Esophagus squamous epithelium (tissue), 5 donors: ENCODE results near the gene TFDP2. TPM values are rescaled to one million over a fixed set of nuclear protein-coding genes. Genes with fewer than 3 reads are reported as not detected.

ENCODE experiments used
- DNase-seq: peaks from one replicate; lab custom pipeline; 2025; lab: John Stamatoyannopoulos, UW
- H3K27ac ChIP-seq, 4 donors: fragments of 200-600 bp; sonication (generic); one replicate each; pipeline ENCODE4 v1.5.1; 2016 to 2019; ENCODE audit warnings: mild to moderate bottlenecking in 1 of 4
- H3K27me3 ChIP-seq, 4 donors: fragments of 200-600 bp; sonication (generic); 1 replicate in 3 of 4; 2 replicates in 1 of 4; pipeline versions ENCODE4 v1.5.1 to v1.6.0; 2017 to 2021; ENCODE audit warnings: antibody characterized with exemption in 1 of 4
- H3K36me3 ChIP-seq, 3 donors: fragments of 200-600 bp; sonication (generic); one replicate each; pipeline ENCODE4 v1.5.1; 2016 to 2019
- H3K4me1 ChIP-seq, 3 donors: fragments of 200-600 bp; sonication (generic); one replicate each; pipeline ENCODE4 v1.5.1; 2017 to 2019
- H3K4me3 ChIP-seq, 4 donors: fragments of 200-600 bp; sonication (generic); 1 replicate in 3 of 4; 2 replicates in 1 of 4; pipeline ENCODE4 v1.5.1; 2016 to 2019; ENCODE audit warnings: mild to moderate bottlenecking in 2 of 4, moderate library complexity in 1 of 4
- H3K9me3 ChIP-seq, 3 donors: fragments of 200-600 bp; sonication (generic); one replicate each; pipeline ENCODE4 v1.5.1; 2016 to 2019
- CTCF ChIP-seq, 6 experiments: fragments of 450-650 bp in 4 of 6; fragments of 200-600 bp in 2 of 6; sonication (generic) in 2 of 6; IDR thresholded peaks; one replicate each; pipeline ENCODE4 v1.5.1; 2016 to 2019; ENCODE audit warnings: antibody characterized with exemption in 6 of 6, mild to moderate bottlenecking in 4 of 6, moderate library complexity in 4 of 6
- POLR2A ChIP-seq, 4 donors: fragments of 450-650 bp; IDR thresholded peaks; one replicate each; pipeline ENCODE4 v1.6.1; 2017; ENCODE audit warnings: antibody characterized with exemption in 4 of 4, mild to moderate bottlenecking in 4 of 4, moderate library complexity in 3 of 4
- WGBS, 2 donors: methylation state at CpG; one replicate each; pipeline ENCODE4 v1.1.5; 2018; 5-methylcytosine and 5-hydroxymethylcytosine counted together
- intact Hi-C: fragments of 100-400 bp; cut with DNase I; formaldehyde crosslinking; loops from one replicate; pipeline ENCODE4 v1.15.0; 2022
- total RNA-seq, 4 donors: library from RNA; depleted of rRNA; stranded (reverse); fragments of >200 nt; gene quantifications; one replicate each; pipeline ENCODE4 v1.1.0, GENCODE V29; 2016
- donor health status: DM: yes; HTN: yes; CAD: no.

The TFDP2 gene
- total RNA-seq, 4 donors from 2014 or later: 13.1 to 37.6 (median 18.6) TPM

DNA sequence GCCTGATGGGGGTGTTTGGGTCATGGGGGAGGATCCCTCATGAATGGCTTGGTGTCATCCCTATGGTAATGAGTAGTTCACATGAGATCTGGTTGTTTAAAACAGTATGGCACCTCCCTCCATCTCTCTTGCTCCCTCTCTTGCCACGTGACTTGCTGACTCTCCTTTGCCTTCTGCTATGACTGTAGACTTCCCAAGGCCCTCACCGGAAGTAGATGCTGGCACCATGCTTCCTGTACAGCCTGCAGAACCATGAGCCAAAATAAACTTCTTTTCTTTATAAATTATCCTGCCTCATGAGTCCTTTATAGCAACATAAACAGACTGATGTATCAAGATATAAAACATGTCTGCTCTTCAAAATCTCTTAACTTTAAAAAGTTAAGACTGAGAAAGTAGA, 96.1 kb downstream of the TFDP2 start:
- Histone ChIP-seq H3K9me3 (no peaks in the 10 kb centered on the region), H3K36me3 (no peaks in the 10 kb centered on the region), H3K4me1 (no peaks in the 10 kb centered on the region), H3K27me3 (no peaks in the 10 kb centered on the region), H3K27ac (no peak overlapping the region), H3K4me3 (no peak overlapping the region)
- TF ChIP-seq POLR2A (IDR thresholded peaks at IDR 0.05) (no peak), CTCF (IDR thresholded peaks at IDR 0.05) (no peak)
- DNase-seq: no peak
- 71 to 84% methylated on average over 2 of the region's 2 CpGs for WGBS, 2 donors
- intact Hi-C loops: no loop called here

GRCh38 chr3:142051351-142051750, 98.0 kb downstream of the TFDP2 start:
- no peaks in the 10 kb centered on the region for H3K9me3 ChIP-seq
- H3K36me3 ChIP-seq: no peaks in the 10 kb centered on the region
- intact Hi-C loops: no loop called here
- WGBS, 2 donors: 97% methylated on average over 6 of the region's 6 CpGs
- TF ChIP-seq POLR2A (IDR thresholded peaks at IDR 0.05) (no peak), CTCF (IDR thresholded peaks at IDR 0.05) (no peak)
- H3K27me3 ChIP-seq: no peaks in the 10 kb centered on the region
- no peak overlapping the region for H3K27ac ChIP-seq
- no peak for DNase-seq
- H3K4me3 ChIP-seq: no peak overlapping the region
- H3K4me1 ChIP-seq: no peaks in the 10 kb centered on the region

GRCh38 chr3:142047021-142047369, 102.3 kb downstream of the TFDP2 start:
- H3K4me1 ChIP-seq: no peaks in the 10 kb centered on the region
- H3K4me3 ChIP-seq: no peak overlapping the region
- no peaks in the 10 kb centered on the region for H3K27me3 ChIP-seq
- DNase-seq: no peak
- no peaks in the 10 kb centered on the region for H3K9me3 ChIP-seq
- intact Hi-C loops: no loop called here
- H3K27ac ChIP-seq: no peak overlapping the region
- H3K36me3 ChIP-seq: peaks cover 0 to 6% (median 0%) of the 10 kb centered on the region in 3 donors
- TF ChIP-seq CTCF (IDR thresholded peaks at IDR 0.05) (no peak), POLR2A (IDR thresholded peaks at IDR 0.05) (no peak)
- WGBS, 2 donors: 69 to 72% methylated on average over 1 of the region's 1 CpG

DNA sequence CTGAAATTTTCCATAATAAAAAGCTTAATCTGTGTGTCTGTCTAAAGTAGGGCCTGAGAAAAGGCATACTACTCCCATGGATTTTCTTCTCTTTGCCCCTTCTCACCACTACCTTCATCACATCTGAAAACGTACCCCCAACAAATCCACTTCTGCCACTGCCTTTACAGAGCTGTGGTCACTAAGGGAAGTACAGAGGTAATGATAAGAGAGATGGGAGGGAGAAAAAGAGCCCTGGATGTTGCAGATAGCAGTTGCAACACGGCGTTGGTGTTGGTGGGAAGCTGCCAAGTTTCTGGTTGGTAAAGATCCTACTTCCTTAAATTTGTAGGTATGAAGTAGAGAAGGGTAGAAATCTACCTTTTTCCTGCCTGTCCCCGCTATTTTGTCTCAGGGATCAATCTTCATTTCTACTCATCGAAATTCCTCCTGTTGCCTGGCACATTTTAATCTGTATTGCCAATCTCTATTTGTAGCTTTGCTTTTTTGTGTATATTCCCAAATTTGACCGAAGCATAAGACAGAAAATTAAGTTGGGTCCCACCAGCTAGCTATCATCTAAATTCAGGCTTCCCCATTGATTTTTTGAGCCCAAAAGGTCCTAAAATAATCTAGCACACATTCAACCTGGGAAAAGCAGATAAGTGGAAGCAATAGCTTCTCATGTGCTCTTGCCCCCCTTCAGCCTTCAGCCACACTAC, 102.9 kb downstream of the TFDP2 start:
- Histone ChIP-seq H3K36me3 (peaks cover 0 to 6% (median 0%) of the 10 kb centered on the region in 3 donors), H3K4me1 (no peaks in the 10 kb centered on the region), H3K9me3 (no peaks in the 10 kb centered on the region), H3K27me3 (no peaks in the 10 kb centered on the region), H3K27ac (no peak overlapping the region), H3K4me3 (no peak overlapping the region)
- no peak for DNase-seq
- WGBS, 2 donors: 77 to 85% methylated on average over 5 to 6 of the region's 6 CpGs
- intact Hi-C loops: no loop called here
- no peak for TF ChIP-seq POLR2A (IDR thresholded peaks at IDR 0.05)
- no peak for TF ChIP-seq CTCF (IDR thresholded peaks at IDR 0.05)

DNA sequence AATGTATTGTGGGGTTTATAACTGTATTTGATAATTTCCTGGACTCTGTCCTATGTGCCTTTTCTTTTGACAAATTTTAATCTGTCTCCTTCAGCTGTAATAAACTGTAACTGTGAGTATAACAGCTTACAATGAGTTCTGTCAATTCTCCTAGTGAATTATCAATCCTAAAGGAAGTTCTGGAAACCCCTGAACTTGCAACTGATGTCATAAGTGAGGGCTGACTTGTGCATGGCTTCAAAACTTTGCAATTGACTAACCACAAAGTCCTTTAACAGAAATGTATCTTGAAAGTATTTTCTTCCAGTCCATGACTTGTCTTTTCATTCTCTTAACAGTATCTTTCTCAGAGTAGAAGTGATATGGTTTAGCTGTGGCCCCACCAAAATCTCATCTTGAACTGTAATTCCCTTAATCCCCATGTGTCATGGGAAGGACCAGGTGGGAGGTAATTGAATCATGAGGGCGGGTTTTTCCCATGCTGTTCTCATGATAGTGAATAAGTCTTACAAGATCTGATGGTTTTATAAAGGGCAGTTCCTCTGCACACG, 108.3 kb downstream of the TFDP2 start:
- no peaks in the 10 kb centered on the region for H3K9me3 ChIP-seq
- H3K27ac ChIP-seq: no peak overlapping the region
- no peaks in the 10 kb centered on the region for H3K27me3 ChIP-seq
- H3K36me3 ChIP-seq: peaks cover 0 to 6% (median 0%) of the 10 kb centered on the region in 3 donors
- intact Hi-C loops: no loop called here
- TF ChIP-seq POLR2A (IDR thresholded peaks at IDR 0.05): no peak
- no peak overlapping the region for H3K4me3 ChIP-seq
- no peak for DNase-seq
- no peaks in the 10 kb centered on the region for H3K4me1 ChIP-seq
- WGBS, 2 donors: 83 to 86% methylated on average over 2 of the region's 2 CpGs
